8988T (cell line): Measurements from ENCODE around the gene P3H2.
"Not testable (repeated sequence)": the region's sequence is repeated elsewhere in the genome, so short reads cannot be mapped to it uniquely, and the experiment has no call there.

ENCODE experiments used
- DNase-seq: peaks from one replicate; pipeline ENCODE4 v3.0.0; 2011

The P3H2 gene

GRCh38 chr3:190079173-190079572, 41.5 kb downstream of the P3H2 start:
- not testable (repeated sequence) for DNase-seq

DNA sequence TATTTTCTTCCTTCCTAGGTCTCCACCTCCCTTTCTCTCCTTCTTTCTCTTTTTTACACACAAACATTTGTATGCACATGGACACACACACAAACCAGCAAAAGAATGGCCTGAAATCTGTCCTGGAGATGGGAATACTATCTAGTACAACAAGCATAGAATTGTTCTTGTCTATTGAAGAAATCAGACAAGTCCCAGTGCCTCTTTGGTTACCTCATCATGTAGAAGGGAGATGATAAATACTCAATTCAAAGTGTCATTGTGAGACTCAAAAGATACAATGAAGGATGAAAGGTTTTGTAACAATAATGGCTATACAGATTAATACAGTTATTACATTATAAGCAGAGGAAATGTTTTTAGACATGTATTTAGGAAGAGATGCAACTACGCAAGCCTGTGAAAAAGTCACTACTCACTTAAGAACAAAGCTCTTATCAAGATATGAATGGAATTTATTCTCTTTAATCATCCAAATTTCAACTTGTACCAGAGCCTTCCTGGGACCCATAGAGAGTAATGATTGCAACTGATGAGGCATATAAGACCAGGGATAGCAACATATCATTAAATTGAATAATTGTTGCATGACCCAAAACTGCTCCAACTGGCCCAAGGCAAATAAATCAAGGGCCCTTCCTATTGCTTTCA, 43.2 kb downstream of the P3H2 start:
- no peak for DNase-seq

DNA sequence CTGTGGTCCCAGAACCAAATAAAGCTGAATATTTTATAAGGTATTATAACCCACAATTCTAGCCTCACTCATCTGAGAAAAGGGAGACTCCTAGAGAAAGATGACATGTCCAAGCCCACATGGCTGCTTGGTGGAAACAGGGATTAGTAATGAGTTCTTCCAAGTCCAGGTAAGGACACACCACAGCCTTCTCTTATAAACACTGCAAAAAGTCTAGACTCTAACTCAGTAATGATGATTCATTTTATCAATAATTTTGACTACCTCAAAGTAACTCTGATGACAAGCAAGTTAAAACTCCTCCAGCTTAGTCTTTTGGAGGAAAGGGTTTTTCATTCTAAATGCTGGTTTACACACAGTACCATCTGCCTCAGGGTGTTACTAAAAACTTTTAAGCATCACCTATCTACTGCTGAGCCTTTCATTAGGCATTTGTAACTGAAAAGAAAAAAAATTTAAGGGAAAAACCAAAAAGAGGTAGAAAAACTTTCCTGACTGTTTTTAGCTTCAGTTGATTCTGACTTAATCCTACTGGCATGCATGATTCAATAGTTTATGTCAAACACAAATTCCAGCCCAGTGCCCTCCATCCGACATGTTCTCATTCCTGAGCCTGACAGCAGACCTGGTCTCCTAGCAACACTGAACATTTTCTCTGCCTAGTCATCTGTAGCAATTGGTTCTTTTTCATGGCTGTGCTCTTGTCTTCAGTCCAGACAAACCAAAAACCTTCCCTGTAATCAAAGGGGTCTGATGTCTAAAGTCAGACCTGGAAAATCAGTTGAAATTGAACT, 43.9 kb downstream of the P3H2 start:
- peak; percentile 34 for DNase-seq

DNA sequence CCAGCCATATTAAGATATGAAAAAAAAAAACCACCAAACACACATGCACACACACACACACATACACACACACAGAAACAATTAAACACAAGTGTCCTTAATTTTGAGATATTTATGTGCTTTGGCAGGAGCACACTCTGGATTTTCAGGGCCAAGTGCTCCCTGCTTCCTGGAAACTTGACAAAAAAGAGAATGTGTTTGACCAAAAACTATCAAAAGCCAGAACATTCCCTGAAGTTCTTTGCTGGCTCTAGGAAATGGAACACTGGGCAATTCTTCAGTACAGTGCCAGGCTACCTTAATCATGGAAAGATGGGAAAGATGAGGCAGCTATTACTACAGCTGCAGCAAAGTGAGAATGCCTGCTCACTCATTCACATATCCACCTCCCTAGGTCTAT, 44.6 kb downstream of the P3H2 start:
- no peak for DNase-seq

DNA sequence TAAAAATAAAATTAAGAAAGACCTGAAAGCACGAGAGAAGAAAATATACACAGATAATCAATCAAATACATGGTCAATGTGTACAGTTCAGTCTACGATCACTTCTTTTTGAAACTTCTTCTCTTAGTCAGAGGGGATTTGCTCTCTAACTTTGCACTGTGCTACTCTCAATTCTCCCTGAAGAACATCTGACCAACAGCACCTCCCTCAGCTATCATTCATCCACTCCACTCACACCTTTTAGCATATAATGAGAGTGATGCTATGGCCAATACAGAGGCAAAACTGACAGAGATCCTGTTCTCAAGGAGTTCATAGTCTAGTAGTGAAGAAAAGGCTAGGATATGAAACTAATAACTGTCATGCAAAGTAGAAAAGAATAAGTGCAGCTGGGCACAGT, 45.9 kb downstream of the P3H2 start:
- no peak for DNase-seq

DNA sequence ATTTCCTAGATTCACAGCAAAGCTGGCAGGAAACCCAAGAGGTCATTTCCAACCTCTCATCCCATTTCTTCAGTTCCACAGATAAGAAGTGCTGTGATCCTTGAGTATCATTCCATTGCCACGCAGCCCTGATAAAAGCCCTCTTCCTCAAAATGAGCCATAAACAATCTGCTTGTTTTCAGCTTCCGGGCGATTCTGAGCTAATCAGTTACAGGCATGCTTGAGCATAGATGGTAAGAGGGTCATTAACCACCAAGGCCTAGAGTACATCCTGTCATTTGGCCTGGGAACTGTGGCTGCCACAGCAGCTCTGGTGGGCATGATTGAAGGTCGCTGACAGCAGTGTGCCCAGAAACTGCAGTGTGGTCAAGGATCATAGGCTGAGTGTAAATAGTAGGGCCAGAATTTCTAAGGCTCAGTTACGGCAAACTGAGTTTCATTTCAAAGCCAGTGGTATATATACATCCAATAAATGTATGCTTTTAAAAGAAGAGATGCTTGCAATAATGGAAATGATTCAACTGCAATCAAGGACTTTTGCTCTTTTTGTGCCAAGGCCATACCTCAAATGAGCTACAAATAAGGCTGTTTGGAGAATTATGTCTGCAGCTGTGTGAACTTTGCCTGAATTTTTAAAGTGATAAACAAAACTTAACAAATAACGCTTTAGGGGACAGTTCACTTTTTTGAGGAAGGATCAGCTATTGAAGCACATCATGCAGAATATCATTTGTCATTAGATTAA, 47.3 kb downstream of the P3H2 start:
- DNase-seq: no peak

DNA sequence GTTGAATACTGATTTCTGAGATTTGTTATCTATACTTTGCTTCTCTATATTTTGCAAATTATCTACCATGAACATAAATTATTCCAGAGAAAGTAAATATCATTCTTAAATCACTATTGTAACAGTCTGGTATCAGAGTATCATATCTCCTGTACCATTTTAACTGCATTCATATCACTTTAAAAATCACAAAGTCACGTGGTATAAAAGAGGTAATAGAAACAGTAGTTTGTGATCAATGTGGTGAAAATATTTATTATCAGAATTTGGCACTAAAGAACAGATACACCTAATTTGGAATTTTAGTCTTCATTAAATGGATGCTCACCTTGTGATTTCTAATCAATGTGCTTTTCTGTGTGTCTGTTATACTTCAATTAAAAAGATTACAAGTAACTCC, 47.8 kb downstream of the P3H2 start:
- no peak for DNase-seq

GRCh38 chr3:190071921-190072320, 48.8 kb downstream of the P3H2 start:
- DNase-seq: not testable (repeated sequence)

GRCh38 chr3:190070622-190071347, 49.9 kb downstream of the P3H2 start:
- no peak for DNase-seq

GRCh38 chr3:190065204-190065603, 55.5 kb downstream of the P3H2 start:
- no peak for DNase-seq

GRCh38 chr3:190064659-190065058, 56.0 kb downstream of the P3H2 start:
- DNase-seq: no peak

GRCh38 chr3:190064112-190064511, 56.6 kb downstream of the P3H2 start:
- DNase-seq: no peak

- no peak for DNase-seq
Observed at GRCh38 chr3:190063490-190063889, 57.2 kb downstream of the P3H2 start.

DNA sequence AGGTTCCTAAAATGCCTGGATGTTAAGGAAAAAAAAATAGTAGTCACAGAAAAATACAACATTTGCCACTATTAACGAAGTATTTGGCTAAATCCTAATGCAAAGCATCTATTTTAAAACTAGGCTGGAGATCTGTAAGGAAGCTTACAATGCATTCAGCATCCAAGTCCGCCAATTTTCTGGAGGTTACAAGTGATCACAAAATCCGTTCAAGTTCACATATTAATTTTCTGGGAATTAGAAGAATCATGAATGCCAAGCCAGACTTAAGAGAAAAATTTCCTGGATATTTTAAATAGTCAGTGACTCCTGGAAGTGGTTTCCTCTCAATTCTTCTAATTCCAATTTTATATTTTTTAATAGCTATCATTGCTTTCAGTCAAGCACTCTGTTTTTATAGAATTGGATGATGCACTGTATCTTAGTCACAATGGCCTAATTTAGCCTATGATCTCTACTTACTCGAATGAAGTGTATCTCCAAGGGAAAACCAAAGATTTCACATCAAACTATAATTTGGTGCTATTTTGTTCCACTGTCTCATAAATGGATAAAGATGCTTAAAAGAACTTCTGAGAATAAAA, 60.4 kb downstream of the P3H2 start:
- DNase-seq: no peak

GRCh38 chr3:190059242-190059590, 61.5 kb downstream of the P3H2 start:
- no peak for DNase-seq

DNA sequence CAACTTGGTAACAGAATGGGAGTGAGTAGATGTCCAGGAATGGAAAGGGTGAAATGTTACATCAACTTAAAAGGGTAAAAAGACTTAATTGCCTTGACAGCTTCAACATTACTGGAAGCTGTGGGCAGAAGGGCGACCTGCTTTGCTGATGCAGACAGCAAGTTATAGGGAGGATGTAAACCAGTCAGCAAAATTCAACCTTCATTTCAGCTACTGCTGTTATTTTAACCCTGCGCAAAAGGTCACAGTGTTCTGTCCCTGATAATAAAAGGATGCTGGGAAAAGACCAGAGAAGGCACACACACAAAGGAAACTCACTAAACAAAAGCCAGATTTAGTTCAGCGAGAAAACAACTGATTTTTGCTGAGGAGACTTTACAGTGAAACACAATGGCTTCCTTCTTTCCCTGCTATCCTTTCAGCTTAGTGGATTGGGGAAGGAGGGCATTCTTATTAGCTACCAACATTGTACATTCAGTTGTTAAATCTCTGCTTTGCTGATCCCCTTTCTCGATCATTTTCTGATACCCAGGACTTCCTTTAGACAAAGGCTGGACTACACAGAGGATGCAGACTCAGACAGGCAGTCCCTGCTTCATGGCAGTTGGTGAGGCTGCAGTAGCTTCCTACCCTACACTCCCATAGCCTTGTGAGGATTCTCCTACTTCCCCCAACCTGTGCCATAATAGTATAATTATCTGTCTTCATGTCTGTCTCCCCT, 62.0 kb downstream of the P3H2 start:
- DNase-seq: no peak

- no peak for DNase-seq
Observed at GRCh38 chr3:190056742-190057141, 64.0 kb downstream of the P3H2 start.

- no peak for DNase-seq
Observed at GRCh38 chr3:190055773-190056172, 64.9 kb downstream of the P3H2 start.

DNA sequence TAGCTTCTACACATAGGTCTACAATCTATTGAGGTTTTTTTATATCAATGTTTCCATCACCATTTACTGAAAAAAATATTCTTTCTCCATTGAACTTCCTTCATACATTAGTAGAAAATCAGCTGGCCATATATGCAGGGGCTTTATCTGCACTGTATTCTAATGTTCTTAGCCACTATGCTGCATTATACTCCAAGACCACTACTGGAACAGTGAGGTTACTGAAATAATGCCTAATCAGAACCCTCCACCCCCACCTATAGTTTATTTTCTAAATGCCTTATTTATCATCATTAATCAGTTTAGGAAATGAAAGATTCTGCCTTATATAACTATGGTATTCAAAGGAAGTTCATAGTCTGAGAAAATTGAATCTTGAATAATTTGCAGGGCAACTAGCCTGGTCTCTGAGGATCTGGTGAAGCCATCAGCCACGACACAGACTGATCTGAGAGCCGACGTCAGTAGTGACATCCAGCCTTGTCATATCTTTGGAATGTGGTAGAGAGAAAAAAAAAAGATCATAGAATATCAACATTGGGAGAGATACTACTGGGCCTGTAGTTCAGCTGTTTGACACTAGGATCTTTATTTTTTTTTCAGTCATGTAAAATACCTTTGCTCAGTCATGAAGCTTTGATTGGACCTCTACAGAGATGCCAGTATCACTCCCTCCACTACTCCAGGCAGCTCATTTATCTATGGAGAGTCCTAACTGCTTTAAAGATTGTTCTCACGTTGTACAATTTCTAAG, 66.6 kb downstream of the P3H2 start:
- no peak for DNase-seq

- DNase-seq: no peak
Observed at GRCh38 chr3:190051641-190052040, 69.1 kb downstream of the P3H2 start.

DNA sequence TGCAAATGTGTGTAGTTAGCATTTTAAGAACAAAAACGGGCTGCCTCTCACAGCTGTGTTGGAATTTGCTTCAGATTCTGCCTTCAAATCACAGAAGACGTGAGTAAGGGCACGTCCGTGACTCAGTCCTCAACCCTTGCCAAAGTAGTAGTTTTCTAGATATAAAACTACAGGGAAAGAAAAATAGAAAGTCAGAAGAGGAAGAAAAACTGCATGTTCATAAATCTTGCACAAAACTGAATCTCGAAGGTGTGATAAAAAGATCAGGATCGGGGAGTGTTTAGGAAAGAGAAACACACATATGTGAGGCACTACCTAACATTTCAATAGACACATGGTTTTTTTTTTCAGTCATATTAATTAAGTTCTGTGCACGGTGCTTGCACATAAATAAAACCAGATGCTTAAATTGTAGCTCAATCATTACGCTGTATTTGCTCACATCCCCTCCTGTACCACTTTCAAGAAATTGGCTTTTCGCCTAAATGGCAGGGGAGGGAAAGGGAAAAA, 71.7 kb downstream of the P3H2 start:
- no peak for DNase-seq
